Activated CD8-positive, alpha-beta memory T cell treated with anti-CD3 and anti-CD28 coated beads, Interleukin-2, amount 50 U/mL, for 1 hour (primary cell): ENCODE results near the gene C5orf34.
"Not testable (repeated sequence)": the region's sequence is repeated elsewhere in the genome, so short reads cannot be mapped to it uniquely, and the experiment has no call there.

ENCODE experiments used
- DNase-seq: peaks from one replicate; pipeline ENCODE4 v3.0.0-alpha.2; 2020; ENCODE audit errors: extremely low read depth

The C5orf34 gene, protein sequence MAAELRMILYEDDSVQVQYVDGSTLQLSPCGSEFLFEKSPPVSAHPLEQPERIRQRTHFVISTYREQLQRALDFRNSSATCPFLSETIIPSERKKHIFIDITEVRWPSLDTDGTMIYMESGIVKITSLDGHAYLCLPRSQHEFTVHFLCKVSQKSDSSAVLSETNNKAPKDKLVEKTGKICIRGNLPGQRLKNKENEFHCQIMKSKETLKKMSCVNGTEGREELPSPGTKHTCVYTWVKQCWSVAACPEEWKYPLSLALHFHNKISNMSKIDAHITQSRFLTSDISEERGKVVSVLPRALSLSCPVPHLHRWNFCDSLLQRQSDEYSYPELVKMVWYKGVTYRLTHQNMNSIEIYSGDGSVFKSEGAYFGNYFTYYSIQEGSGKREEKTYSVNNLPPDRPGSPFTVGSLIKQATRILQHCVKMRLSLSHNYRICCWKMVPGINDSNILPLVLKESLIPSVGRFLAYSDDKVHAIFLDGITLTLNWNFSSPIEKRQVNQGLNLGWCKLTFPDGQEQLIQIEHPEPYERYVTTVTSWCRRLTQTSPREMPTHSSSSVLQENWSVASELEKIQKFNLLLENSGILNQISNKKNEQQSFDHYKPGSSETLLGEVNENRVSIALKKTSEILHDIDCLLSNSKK

DNA sequence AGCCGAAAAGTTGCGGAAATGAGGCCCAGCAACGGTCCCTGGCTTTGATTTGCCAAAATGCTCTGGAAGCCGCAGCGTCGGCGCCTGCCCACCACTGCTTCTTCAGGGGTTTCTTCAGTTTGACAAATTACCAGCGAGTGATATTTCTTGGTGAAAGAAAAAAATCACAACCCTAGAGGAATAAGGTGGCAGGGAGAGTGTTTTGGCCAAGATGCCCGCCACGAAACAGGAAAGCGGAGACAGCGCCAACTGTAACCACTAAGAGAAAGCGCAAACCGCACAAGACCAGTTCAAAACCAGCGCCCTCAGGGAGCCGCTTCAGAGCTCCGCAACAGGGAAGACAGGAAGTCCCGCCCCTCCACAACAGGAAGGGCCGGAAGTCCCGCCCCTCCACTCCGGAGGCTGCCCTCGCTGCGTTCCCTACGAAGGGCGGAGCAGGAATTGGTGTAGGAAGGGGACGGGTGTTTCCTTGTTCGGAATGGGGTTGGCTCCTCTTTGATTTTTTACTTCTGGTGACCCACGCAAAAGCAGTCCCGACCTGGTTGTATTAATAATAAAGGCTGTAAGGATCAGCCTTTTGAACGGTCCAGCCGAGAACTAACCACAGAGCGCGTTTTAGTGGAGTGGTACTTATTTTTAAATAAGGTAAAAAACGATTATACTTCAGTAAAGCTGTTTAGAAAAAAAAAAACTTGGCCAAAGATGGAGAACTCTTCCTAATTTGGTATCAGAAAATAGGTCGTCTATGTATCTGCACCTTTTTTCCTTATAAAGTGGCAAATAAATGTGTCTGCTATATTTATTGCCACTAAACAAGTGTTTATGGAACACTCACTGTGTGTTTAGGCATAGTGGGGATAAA lies at the start of gene C5orf34:
Gene C5orf34 (minus strand): TSS at position 333 of the 862 bp plus-strand sequence. CDS start 5,809 bp downstream, outside the sequence.
- peak; percentile 84 for DNase-seq

DNA sequence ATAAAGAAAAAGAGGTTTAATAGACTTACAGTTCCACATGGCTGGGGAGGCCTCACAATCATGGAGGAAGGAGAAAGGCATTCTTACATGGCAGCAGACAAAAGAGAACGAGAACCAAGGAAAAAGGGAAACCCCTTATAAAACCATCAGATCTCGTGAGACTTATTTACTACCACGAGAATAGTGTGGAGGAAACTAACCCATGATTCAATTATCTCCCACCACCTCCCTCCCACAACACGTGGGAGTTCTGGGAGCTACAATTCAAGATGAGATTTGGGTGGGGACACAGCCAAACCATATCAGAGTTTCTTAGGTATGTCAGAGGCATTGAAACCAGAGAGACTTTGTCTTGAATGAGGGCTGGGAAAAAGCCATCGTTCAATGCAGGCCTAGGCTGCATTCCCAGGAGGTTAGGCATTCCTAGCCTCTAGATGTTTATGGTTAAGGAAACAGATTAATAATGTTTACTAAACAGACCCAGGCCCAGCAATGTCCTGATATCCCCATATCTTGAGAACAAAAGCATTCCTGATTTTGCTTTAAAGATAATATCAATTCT lies 49.4 kb upstream of the C5orf34 start:
- no peak for DNase-seq

DNA sequence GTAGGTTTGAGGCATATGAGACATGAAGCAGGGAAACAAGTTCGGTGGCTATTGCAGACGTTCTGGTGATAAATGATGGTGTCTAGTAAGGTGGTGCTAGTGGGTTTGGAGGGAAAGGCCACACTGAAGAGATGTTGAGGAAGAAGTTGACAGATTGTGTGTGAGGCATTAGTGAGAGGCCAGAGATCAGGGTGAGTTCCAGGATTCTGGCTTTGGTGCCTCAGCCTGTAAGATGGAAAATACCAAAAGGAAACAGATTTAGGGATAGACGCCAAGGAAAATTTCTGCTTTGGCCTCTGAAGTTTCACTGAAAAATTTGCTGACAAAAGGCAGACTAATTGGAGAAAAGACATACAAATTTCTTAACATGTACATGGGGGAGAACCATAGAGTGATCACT lies 48.4 kb upstream of the C5orf34 start:
- DNase-seq: no peak

DNA sequence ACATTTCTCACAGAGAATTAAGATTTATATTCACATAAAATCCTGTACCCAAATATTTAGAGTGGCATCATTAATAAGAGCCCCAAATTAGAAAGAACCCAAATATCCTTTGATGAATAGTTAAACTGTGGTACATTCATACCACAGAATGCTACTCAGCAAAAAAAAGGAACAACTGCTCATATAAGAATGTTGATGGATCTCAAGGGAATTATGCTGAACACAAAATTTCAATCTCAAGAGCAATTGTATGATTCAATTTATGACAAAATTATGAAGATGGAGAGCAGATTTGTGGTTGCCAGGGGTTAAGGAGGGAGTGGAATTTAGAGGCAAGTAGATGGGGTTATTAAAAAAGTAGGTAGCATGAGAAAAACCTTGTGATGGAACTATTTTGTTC lies 46.4 kb upstream of the C5orf34 start:
- no peak for DNase-seq

- no peak for DNase-seq
These were observed 45.2 kb upstream of the C5orf34 start for GRCh38 chr5:43560128-43560527.

- peak; percentile 52 for DNase-seq
These were observed 42.1 kb upstream of the C5orf34 start, which contains the start of gene PAIP1 for GRCh38 chr5:43556857-43557542. TSS of gene PAIP1 (minus strand) at chr5:43557077. CDS start at chr5:43556846, 231 bp downstream.

- not testable (repeated sequence) for DNase-seq
These were observed 41.6 kb upstream of the C5orf34 start for GRCh38 chr5:43556607-43556856.

- no peak for DNase-seq
These were observed 41.1 kb upstream of the C5orf34 start for GRCh38 chr5:43555895-43556606.

- no peak for DNase-seq
These were observed 39.5 kb upstream of the C5orf34 start for GRCh38 chr5:43554497-43554896.

DNA sequence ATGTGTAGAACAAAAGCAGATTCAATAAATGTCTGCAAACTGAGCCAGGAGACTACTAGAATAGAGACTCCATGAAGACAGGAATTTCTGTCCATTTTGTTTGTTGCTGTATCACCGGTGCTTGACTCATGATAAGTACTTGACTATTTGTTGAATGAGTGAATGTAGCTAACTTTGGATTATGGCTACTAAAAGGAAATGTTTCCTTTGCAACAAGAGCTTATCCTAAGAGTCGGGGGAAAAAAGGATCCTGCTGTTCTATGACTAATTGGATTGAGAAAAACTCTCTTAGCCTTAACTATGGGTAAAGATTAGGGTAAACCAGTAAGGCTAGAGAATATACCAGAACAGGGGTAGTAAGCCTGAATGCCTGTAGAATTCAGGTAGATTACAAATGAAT lies 38.4 kb upstream of the C5orf34 start:
- no peak for DNase-seq

DNA sequence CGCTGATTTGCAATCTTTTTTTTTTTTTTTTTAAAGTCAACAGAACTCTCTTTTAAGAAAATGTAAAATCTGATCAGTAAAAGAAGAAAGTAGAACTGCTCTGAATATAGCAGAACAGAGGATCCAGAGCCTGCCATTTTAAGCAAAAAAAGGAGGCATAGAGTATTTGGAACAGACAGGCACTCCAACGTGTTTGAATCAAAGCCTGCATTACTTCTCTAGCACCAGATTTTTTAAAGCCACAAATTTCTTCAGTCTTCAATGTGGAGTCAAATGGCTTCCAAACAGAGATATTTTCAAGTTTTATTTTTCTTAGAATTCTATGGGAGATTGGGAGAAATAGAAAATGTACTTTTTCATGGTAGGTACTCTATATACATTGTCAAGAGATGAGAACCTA lies 36.8 kb upstream of the C5orf34 start:
- no peak for DNase-seq

- DNase-seq: not testable (repeated sequence)
These were observed 34.3 kb upstream of the C5orf34 start for GRCh38 chr5:43549272-43549671.

- no peak for DNase-seq
These were observed 33.4 kb upstream of the C5orf34 start for GRCh38 chr5:43548358-43548757.

DNA sequence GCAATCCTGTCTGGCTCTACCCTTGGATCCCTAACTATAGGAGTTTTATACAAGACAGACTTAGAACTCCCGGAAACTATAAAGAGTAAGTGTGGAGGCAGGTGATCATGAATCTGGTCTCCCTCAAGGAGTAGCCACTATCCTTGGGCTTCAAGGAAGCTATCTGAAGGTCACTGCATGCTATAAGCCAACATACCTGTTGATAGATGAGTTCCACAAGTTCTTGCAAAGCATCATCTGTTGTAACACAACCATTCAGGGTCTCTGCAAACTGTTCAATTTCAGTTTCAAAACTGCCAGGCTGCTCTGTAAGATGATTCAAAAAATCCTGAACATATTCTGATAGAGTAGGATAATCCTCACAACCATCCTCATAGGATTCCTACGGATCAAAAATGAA lies 32.6 kb upstream of the C5orf34 start:
- no peak for DNase-seq

- DNase-seq: no peak
These were observed 28.5 kb upstream of the C5orf34 start for GRCh38 chr5:43543434-43543833.

GRCh38 chr5:43540746-43541145 lies 25.8 kb upstream of the C5orf34 start:
- DNase-seq: no peak

DNA sequence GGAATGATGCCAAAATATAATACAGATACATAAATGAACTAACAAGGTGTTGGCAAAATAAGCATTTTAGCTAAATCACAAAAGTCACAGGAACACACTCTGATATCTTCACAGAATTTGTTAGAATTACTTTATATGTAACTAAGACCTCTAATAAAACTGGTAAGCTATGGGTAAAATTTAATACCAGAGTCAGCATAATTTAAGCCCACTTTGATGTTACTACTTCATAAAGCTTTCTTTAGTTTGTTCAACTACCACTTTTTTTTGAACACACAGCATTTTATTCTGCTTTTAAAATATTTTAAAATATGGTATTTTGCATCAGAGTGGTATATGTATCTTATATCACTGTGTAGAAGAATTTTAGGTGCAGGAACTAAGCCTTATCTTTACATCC lies 22.0 kb upstream of the C5orf34 start:
- no peak for DNase-seq

DNA sequence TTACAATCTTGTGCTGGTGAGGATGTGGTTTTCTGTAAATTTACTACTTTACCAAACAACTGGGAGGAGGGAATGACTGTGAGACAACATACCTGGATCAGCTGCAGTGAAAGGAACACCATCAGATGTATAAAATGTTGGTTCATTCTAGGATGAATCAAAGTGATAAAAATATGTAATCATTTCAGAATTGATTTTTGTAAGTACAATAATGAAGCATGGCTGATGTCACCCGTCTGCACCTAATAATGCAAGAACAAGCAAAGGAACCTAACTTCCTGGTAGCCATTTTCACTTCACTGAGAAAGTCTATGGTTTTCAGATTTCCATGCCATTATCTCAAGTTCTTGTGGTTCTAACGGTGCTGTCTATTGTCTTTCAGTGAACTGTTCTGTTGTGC lies 18.7 kb upstream of the C5orf34 start:
- no peak for DNase-seq

- no peak for DNase-seq
These were observed 15.7 kb upstream of the C5orf34 start for GRCh38 chr5:43530648-43531047.

- DNase-seq: no peak
These were observed 8.7 kb upstream of the C5orf34 start for GRCh38 chr5:43523662-43524072.

- DNase-seq: no peak
These were observed 5.7 kb upstream of the C5orf34 start for GRCh38 chr5:43520615-43521014.
